ENCODE results near the gene CDH22.

The CDH22 gene

GRCh38 chr20:46303176-46303956 is 4.9 kb downstream of the CDH22 start:
- TF ChIP-seq TEAD4 (IDR thresholded peaks at IDR 0.05): no peak
- TF ChIP-seq, protein P1, sequence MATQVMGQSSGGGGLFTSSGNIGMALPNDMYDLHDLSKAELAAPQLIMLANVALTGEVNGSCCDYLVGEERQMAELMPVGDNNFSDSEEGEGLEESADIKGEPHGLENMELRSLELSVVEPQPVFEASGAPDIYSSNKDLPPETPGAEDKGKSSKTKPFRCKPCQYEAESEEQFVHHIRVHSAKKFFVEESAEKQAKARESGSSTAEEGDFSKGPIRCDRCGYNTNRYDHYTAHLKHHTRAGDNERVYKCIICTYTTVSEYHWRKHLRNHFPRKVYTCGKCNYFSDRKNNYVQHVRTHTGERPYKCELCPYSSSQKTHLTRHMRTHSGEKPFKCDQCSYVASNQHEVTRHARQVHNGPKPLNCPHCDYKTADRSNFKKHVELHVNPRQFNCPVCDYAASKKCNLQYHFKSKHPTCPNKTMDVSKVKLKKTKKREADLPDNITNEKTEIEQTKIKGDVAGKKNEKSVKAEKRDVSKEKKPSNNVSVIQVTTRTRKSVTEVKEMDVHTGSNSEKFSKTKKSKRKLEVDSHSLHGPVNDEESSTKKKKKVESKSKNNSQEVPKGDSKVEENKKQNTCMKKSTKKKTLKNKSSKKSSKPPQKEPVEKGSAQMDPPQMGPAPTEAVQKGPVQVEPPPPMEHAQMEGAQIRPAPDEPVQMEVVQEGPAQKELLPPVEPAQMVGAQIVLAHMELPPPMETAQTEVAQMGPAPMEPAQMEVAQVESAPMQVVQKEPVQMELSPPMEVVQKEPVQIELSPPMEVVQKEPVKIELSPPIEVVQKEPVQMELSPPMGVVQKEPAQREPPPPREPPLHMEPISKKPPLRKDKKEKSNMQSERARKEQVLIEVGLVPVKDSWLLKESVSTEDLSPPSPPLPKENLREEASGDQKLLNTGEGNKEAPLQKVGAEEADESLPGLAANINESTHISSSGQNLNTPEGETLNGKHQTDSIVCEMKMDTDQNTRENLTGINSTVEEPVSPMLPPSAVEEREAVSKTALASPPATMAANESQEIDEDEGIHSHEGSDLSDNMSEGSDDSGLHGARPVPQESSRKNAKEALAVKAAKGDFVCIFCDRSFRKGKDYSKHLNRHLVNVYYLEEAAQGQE (IDR thresholded peaks at IDR 0.05; ENCODE audit: low read depth): no peak
- TF ChIP-seq, protein P2, sequence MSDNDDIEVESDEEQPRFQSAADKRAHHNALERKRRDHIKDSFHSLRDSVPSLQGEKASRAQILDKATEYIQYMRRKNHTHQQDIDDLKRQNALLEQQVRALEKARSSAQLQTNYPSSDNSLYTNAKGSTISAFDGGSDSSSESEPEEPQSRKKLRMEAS (IDR thresholded peaks at IDR 0.05): no peak
- no peak for TF ChIP-seq EP300 (IDR thresholded peaks at IDR 0.05; ENCODE audit: borderline replicate concordance)
- TF ChIP-seq CREB1 (IDR thresholded peaks at IDR 0.05; ENCODE audit: low read depth): no peak
- TF ChIP-seq EGR1 (IDR thresholded peaks at IDR 0.05): no peak
- no peak for TF ChIP-seq FOXM1 (IDR thresholded peaks at IDR 0.05; ENCODE audit: borderline replicate concordance, low read depth)
- no peak for TF ChIP-seq ZBTB7A (IDR thresholded peaks at IDR 0.05; ENCODE audit: low read depth)
- no peak for TF ChIP-seq TAF1 (IDR thresholded peaks at IDR 0.05; ENCODE audit: low read depth)
- TF ChIP-seq RAD21 (IDR thresholded peaks at IDR 0.05; ENCODE audit: low read depth): no peak
- no peak for TF ChIP-seq CEBPB (IDR thresholded peaks at IDR 0.05)
- no peak for TF ChIP-seq TCF12 (IDR thresholded peaks at IDR 0.05; ENCODE audit: low read depth)
- TF ChIP-seq NFIC (IDR thresholded peaks at IDR 0.05): no peak
- no peak for TF ChIP-seq YY1 (IDR thresholded peaks at IDR 0.05; ENCODE audit: low read depth)

DNA sequence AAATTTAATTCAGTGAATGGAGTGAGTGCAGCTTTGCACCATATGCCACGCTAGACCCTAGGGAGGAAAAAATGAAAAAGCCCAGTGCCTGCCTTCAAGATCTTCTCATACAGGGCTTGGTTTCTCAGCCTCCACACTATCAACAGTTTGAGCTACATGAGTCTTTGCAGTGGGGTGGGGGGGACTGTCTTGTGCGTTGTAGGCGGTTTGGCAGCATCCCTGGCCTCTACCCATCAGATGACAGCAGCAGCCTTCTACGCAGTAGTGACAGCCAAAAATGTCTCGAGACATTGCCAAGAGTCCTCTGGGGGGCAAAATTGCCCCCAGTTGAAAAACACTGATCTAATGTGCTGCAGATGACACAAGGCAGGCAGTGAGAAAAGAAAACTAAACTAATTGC is 6.2 kb downstream of the CDH22 start:
- TF ChIP-seq EP300 (IDR thresholded peaks at IDR 0.05; ENCODE audit: borderline replicate concordance) (no peak), CEBPB (IDR thresholded peaks at IDR 0.05) (no peak), NFIC (IDR thresholded peaks at IDR 0.05) (no peak), FOXM1 (IDR thresholded peaks at IDR 0.05; ENCODE audit: borderline replicate concordance, low read depth) (no peak), CREB1 (IDR thresholded peaks at IDR 0.05; ENCODE audit: low read depth) (no peak), TCF12 (IDR thresholded peaks at IDR 0.05; ENCODE audit: low read depth) (no peak), USF1 (IDR thresholded peaks at IDR 0.05) (no peak), TAF1 (IDR thresholded peaks at IDR 0.05; ENCODE audit: low read depth) (no peak), YY1 (IDR thresholded peaks at IDR 0.05; ENCODE audit: low read depth) (no peak), EGR1 (IDR thresholded peaks at IDR 0.05) (no peak), RAD21 (IDR thresholded peaks at IDR 0.05; ENCODE audit: low read depth) (no peak), ZBTB7A (IDR thresholded peaks at IDR 0.05; ENCODE audit: low read depth) (no peak), TEAD4 (IDR thresholded peaks at IDR 0.05) (no peak)
- TF ChIP-seq, protein P1 (IDR thresholded peaks at IDR 0.05; ENCODE audit: low read depth): no peak
- TF ChIP-seq, protein P2 (IDR thresholded peaks at IDR 0.05): no peak

- TF ChIP-seq TAF1 (IDR thresholded peaks at IDR 0.05; ENCODE audit: low read depth) (no peak), USF1 (IDR thresholded peaks at IDR 0.05) (no peak), RAD21 (IDR thresholded peaks at IDR 0.05; ENCODE audit: low read depth) (no peak), EGR1 (IDR thresholded peaks at IDR 0.05) (no peak), CEBPB (IDR thresholded peaks at IDR 0.05) (no peak), NFIC (IDR thresholded peaks at IDR 0.05) (no peak)
Observed at GRCh38 chr20:46300281-46300680, 8.0 kb downstream of the CDH22 start.

- TF ChIP-seq EGR1 (IDR thresholded peaks at IDR 0.05) (no peak), RAD21 (IDR thresholded peaks at IDR 0.05; ENCODE audit: low read depth) (no peak), TEAD4 (IDR thresholded peaks at IDR 0.05) (no peak), ZBTB7A (IDR thresholded peaks at IDR 0.05; ENCODE audit: low read depth) (no peak), FOXM1 (IDR thresholded peaks at IDR 0.05; ENCODE audit: borderline replicate concordance, low read depth) (no peak), NFIC (IDR thresholded peaks at IDR 0.05) (no peak), USF1 (IDR thresholded peaks at IDR 0.05) (no peak), EP300 (IDR thresholded peaks at IDR 0.05; ENCODE audit: borderline replicate concordance) (no peak), YY1 (IDR thresholded peaks at IDR 0.05; ENCODE audit: low read depth) (no peak), CEBPB (IDR thresholded peaks at IDR 0.05) (no peak)
- TF ChIP-seq, protein P2 (IDR thresholded peaks at IDR 0.05): no peak
Observed at GRCh38 chr20:46299078-46299477, 9.2 kb downstream of the CDH22 start.

GRCh38 chr20:46298374-46298773 is 9.9 kb downstream of the CDH22 start:
- TF ChIP-seq, protein P2 (IDR thresholded peaks at IDR 0.05): no peak
- TF ChIP-seq EP300 (IDR thresholded peaks at IDR 0.05; ENCODE audit: borderline replicate concordance) (no peak), RAD21 (IDR thresholded peaks at IDR 0.05; ENCODE audit: low read depth) (no peak), EGR1 (IDR thresholded peaks at IDR 0.05) (no peak), YY1 (IDR thresholded peaks at IDR 0.05; ENCODE audit: low read depth) (no peak), ZBTB7A (IDR thresholded peaks at IDR 0.05; ENCODE audit: low read depth) (no peak), CREB1 (IDR thresholded peaks at IDR 0.05; ENCODE audit: low read depth) (no peak), TAF1 (IDR thresholded peaks at IDR 0.05; ENCODE audit: low read depth) (no peak), TEAD4 (IDR thresholded peaks at IDR 0.05) (no peak), USF1 (IDR thresholded peaks at IDR 0.05) (no peak), FOXM1 (IDR thresholded peaks at IDR 0.05; ENCODE audit: borderline replicate concordance, low read depth) (no peak), NFIC (IDR thresholded peaks at IDR 0.05) (no peak), TCF12 (IDR thresholded peaks at IDR 0.05; ENCODE audit: low read depth) (no peak), CEBPB (IDR thresholded peaks at IDR 0.05) (no peak)
- TF ChIP-seq, protein P1 (IDR thresholded peaks at IDR 0.05; ENCODE audit: low read depth): no peak
